Measurements from ENCODE around the gene HDAC1.

Gene HDAC1

DNA sequence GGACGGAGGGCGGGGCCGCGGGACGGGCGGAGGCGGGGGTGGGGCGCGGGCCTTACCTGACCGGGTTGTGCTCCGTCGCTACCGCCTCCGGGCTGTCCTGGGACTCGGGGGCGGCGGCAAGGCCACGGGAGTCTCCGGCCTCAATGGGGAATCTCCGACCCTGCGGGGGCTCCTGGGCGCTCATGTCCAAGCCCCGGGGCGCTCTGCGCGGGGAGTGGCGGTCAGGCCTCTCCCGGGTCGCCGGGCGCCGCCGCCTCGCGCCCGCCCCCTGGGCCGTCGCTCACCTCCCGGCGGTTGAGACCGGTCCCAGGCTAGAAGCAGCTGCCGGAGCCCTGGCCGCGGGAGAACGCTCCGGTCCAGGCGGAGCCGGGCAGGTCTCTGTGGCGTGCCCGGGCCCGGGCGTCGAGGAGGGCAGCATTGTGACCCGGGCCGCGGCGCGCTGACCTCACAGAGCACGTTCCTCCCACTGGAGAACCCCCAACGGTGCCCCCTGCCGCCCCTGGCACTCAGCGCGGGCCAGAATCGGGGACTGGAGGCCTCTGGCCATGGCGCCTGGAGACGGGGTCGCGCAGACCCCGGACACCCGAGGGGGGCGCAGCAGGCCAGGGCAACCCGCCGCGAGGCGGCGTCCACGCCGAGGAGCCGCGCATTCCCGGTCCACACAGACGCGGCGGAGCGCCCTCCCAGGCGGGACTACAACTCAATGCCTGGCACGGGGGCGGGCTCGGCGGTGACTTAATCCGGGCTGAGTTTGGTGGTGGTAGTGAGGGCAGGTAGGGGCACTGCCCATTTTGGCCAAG, 70.0 kb downstream of the HDAC1 start:
- no peaks in the 10 kb centered on the region for H3K9me3 Mint-ChIP-seq
- H3K27ac Mint-ChIP-seq: peak overlapping the region; percentile 38
- peaks cover 41% of the 10 kb centered on the region for H3K36me3 Mint-ChIP-seq
- ATAC-seq: peak; percentile 61
- H3K4me3 Mint-ChIP-seq: peak overlapping the region; percentile 52
- no peaks in the 10 kb centered on the region for H3K27me3 Mint-ChIP-seq
- H3K4me1 Mint-ChIP-seq: peaks cover 49% of the 10 kb centered on the region

DNA sequence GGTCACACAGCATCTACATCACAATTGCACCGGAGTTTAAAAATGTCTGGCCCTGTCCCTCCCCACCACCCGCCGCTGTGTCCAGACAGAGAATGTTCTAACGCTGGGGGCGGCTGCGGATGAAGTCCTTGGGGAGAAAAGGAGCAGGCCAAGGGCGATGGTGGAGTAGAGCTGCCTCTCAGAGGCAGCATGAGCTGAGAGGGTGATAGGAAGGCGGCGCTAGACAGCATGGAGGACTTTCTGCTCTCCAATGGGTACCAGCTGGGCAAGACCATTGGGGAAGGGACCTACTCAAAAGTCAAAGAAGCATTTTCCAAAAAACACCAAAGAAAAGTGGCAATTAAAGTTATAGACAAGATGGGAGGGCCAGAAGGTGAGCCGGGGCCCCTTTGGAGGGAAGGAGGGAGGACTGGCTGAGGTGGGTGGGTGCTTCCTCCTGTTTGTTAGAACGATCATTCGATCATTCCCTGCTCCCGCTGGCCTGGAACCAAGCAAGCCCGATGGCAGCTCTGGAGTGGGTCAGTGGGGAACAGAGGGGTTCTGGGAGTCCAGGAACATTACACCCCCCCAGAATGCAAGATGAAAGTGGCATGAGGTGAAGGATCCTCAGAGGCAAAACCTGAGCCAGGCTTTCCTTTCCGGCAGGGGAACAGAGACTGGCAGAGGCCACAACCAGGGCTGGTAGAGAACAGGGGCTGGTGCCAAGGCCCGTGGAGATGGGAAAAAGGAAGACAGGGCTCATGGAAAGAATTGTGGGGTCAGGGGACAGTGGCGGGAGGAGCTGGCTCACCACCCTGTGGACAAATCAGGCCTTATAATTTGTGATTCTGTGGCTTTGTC, 70.8 kb downstream of the HDAC1 start, which contains the start of the genes FAM229A and TSSK3:
FAM229A (minus strand) TSS at position 12 of the 840 bp plus-strand sequence. CDS start 394 bp downstream, outside the sequence.
TSSK3 (plus strand) TSS at position 66 of the 840 bp plus-strand sequence; CDS start at position 229, 163 bp downstream.
- Mint-ChIP-seq H3K4me3 (peak within 1 kb of the TSS; percentile 52), H3K9me3 (no peaks in the 10 kb centered on the region), H3K27ac (peak within 1 kb of the TSS; percentile 74), H3K4me1 (peaks cover 45% of the 10 kb centered on the region), H3K36me3 (peaks cover 41% of the 10 kb centered on the region), H3K27me3 (no peaks in the 10 kb centered on the region)
- no peak for ATAC-seq

DNA sequence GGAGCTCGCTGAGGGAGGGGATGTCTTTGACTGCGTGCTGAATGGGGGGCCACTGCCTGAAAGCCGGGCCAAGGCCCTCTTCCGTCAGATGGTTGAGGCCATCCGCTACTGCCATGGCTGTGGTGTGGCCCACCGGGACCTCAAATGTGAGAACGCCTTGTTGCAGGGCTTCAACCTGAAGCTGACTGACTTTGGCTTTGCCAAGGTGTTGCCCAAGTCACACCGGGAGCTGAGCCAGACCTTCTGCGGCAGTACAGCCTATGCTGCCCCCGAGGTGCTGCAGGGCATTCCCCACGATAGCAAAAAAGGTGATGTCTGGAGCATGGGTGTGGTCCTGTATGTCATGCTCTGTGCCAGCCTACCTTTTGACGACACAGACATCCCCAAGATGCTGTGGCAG, 71.8 kb downstream of the HDAC1 start:
- no peaks in the 10 kb centered on the region for H3K9me3 Mint-ChIP-seq
- no peak overlapping the region for H3K27ac Mint-ChIP-seq

DNA sequence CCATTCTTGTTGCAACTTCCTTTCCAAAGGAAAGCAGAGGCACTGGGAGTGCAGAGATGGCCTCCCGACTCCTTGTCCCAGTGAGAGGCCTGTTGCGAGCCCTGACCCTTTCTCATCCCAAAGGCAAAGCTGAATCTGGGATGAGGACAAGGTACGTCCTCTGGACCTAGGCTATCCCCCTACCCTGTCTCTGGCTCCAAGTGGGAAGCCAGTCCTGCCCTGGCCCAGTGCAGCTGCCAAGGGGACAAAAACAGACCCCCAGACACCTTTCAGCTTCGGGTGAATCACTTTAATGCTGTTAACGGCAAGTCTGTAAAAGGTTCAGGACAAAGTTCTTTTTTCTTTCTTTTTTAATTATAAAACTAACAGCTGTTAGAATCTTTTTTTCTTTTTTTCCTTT, 73.0 kb downstream of the HDAC1 start:
- no peaks in the 10 kb centered on the region for H3K9me3 Mint-ChIP-seq
- H3K36me3 Mint-ChIP-seq: peaks cover 55% of the 10 kb centered on the region
- H3K27ac Mint-ChIP-seq: no peak overlapping the region
- H3K27me3 Mint-ChIP-seq: no peaks in the 10 kb centered on the region
- no peak overlapping the region for H3K4me3 Mint-ChIP-seq
- ATAC-seq: no peak
- H3K4me1 Mint-ChIP-seq: peaks cover 31% of the 10 kb centered on the region

More for the DNA sequence above, 71.8 kb downstream of the HDAC1 start:
- no peak for ATAC-seq
- Mint-ChIP-seq H3K4me3 (no peak overlapping the region), H3K36me3 (peaks cover 47% of the 10 kb centered on the region), H3K4me1 (peaks cover 38% of the 10 kb centered on the region), H3K27me3 (no peaks in the 10 kb centered on the region)

DNA sequence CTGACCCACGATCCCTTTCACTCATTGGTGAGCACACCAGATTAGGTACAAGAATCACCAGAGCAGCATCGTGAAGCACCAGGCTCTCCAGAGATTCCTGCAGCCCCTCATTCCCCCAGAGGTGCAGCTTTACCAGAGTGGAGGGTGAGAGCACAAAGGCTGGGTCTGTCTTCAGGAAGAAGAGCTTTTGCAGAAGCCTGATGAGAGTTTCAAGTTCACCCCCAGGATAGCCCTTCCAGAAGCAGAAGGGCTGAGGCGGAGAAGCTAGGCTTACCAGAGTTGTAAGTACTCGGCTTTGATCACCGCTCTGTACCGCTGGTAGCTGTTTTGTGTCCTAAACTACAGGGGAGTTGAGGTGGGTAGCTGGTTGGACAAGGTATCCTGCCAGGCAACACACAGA, 73.6 kb downstream of the HDAC1 start:
- no peak overlapping the region for H3K4me3 Mint-ChIP-seq
- H3K4me1 Mint-ChIP-seq: peaks cover 25% of the 10 kb centered on the region
- H3K27me3 Mint-ChIP-seq: no peaks in the 10 kb centered on the region
- ATAC-seq: no peak
- H3K36me3 Mint-ChIP-seq: peaks cover 55% of the 10 kb centered on the region
- H3K27ac Mint-ChIP-seq: peak overlapping the region; percentile 3
- H3K9me3 Mint-ChIP-seq: no peaks in the 10 kb centered on the region

DNA sequence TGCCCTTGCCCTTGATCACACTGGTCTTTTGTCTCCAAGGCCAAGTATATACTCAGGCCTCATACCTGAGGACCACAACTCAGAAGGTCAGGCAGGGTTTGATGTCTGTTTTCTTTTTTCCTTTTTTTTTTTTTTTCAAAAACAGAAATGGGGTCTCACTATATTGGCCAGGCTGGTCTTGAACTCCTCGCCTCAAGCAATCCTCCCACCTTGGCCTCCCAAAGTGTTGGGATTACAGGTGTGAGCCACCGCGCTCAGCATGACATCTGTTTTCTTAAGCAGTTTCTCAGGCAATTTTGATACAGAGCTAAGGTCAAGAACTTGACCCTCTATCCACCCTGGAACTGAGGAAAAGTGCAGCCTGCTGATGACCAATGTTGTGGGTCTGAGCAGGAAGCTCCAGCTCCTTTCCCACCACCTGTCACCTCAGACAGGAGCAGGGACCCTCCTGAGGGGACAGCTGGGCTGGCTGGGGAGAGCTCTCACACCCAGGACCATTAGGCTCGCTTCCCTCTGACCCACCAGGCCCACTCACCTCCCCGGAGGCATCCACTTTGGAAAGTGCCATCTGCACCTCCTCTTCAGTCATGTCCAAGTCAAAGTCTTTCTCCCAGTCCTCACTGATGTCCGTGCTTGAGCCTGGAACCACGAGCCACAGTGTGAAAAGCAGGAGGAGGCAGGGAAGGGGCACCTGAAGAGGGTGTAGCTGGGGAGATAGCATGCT, 76.2 kb downstream of the HDAC1 start:
- Mint-ChIP-seq H3K9me3 (no peaks in the 10 kb centered on the region), H3K4me3 (no peak overlapping the region), H3K4me1 (peaks cover 20% of the 10 kb centered on the region), H3K27me3 (no peaks in the 10 kb centered on the region), H3K27ac (no peak overlapping the region), H3K36me3 (peaks cover 57% of the 10 kb centered on the region)
- no peak for ATAC-seq

DNA sequence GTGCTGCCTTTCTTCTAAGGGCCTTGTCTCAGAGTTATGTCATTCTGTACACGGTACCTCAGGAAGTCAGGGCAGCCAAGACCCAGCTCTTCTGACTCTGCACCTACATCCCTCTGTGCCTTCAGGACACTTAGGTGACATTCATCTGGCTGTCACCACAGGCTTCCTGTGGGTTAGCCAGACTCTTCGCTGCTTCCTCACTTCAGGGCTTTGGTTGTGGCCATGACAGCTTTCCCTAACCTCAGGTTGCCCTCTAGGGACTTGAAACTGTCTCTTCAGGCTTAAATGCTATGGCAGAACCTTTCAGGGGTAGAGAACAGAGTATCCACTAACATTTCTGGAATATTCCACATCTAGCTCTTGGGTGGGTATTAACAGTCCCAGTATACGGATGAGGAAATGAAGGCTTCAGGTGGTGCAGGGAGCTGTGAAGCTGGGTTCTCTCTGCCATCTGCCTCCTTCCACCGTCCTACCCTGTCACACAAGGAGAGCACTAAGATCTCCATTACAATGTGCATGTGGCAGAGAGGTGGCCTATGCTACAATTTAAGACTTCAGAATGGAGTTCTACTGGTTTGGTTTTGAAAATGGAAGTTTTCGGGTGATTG, 80.4 kb downstream of the HDAC1 start:
- Mint-ChIP-seq H3K9me3 (no peaks in the 10 kb centered on the region), H3K36me3 (peaks cover 58% of the 10 kb centered on the region), H3K4me3 (no peak overlapping the region), H3K4me1 (peaks cover 24% of the 10 kb centered on the region), H3K27me3 (no peaks in the 10 kb centered on the region), H3K27ac (no peak overlapping the region)
- ATAC-seq: peak; percentile 91

DNA sequence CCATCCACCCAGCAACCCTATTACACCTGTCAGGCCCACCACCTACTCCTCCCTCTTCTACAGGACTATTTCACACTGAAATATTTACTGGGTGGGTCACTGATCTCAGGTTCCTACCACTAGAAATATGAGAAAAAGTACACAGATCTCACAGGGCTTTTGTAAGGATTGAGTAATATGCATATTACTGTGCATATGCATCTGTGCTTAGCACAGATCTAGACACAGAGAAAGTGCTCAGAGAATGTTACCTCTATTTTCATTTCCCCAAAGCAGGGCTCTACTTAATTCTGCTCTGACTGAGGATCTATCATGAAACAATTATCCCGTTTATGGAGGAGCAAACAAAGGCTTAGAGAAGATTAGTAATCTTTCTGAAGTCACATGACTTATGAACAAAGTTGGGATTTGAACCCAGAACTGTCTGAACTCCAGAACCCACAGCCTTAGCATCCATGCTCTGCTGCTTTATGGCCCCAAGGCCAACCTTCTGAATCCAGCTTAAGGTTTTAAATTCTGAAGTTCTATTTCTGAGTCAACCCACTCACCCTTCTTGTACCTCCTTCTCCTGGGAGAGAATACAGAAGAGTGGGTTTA, 82.2 kb downstream of the HDAC1 start:
- H3K36me3 Mint-ChIP-seq: peaks cover 66% of the 10 kb centered on the region
- no peaks in the 10 kb centered on the region for H3K27me3 Mint-ChIP-seq
- H3K27ac Mint-ChIP-seq: peak overlapping the region; percentile 5
- H3K4me1 Mint-ChIP-seq: peaks cover 24% of the 10 kb centered on the region
- no peak overlapping the region for H3K4me3 Mint-ChIP-seq
- no peaks in the 10 kb centered on the region for H3K9me3 Mint-ChIP-seq
- ATAC-seq: no peak

DNA sequence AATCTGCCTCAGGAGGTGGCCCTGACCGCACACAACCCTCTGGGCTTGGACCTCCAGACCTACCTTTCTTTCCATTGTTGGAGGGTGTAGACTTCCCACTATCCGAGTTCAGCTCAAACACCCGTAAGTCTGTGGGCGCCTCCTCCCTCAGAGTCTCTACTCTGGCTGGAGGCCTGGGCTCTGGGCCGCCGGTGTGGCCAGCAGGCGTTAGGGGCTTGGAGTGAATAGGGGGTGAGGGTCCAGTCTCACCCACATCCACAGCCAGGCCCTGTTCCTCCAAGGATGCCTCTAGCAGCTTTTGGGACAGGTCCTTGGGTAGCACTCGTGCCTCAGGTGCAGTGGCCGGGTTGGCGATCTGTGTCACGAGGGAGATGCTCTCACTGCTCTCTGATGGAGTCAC, 84.3 kb downstream of the HDAC1 start:
- peaks cover 77% of the 10 kb centered on the region for H3K36me3 Mint-ChIP-seq
- no peak for ATAC-seq

DNA sequence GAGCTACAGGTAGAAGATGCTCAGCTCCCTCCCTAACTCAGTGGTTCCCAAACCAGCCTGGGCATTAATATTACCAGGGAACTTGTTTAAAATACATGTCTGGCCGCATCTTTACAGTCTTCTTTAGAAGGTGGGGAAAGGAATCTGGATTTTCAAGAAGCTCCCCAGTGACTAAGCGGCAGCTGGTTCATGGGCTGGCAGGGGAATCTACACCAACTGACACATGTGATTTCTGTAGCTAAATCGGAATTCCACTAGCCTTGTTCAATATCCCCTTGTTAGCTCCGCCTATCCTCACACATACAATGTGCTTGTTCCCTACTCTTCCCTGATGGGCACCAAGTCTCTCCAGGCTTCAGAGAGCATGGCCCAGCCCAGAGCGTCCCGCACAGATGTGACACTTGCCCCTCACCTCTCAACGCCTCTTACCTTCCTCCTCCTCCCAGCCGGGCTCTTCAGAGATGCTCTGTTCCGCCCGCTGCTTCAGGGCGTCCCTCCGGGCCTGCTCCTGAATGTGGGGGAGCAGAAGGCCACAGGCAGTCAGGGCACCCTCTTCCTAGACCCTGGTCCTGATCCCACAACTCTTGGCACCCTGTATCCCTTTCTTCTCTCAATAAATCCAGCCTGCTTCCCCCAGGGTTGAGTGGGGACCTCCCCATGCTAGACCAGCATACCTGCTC, 85.8 kb downstream of the HDAC1 start:
- H3K9me3 Mint-ChIP-seq: no peaks in the 10 kb centered on the region
- H3K27me3 Mint-ChIP-seq: no peaks in the 10 kb centered on the region
- ATAC-seq: no peak
- H3K36me3 Mint-ChIP-seq: peaks cover 72% of the 10 kb centered on the region
- no peak overlapping the region for H3K4me3 Mint-ChIP-seq
- H3K4me1 Mint-ChIP-seq: peaks cover 23% of the 10 kb centered on the region
- no peak overlapping the region for H3K27ac Mint-ChIP-seq

More for the DNA sequence above, 84.3 kb downstream of the HDAC1 start:
- H3K9me3 Mint-ChIP-seq: no peaks in the 10 kb centered on the region
- no peak overlapping the region for H3K4me3 Mint-ChIP-seq
- no peaks in the 10 kb centered on the region for H3K27me3 Mint-ChIP-seq
- no peak overlapping the region for H3K27ac Mint-ChIP-seq
- H3K4me1 Mint-ChIP-seq: peaks cover 35% of the 10 kb centered on the region

DNA sequence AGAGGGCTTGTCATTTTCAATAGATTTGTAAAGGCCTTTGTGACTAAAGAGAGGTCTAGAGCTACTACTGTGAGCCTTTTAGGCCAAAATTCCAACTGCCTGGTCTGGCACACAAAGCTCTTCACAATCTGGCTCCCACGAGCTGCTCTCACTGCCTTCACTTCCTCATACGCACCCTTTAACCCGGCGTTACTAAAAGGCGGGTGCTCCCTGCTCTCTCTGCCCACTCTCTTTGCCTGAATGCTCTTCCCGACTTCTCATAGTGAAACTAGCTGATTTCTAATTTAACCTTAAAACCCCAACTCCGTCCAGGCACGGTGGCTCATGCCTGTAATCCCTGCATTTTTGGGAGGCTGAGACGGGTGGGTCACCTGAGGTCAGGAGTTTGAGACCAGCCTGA, 88.2 kb downstream of the HDAC1 start:
- Mint-ChIP-seq H3K4me1 (peaks cover 11% of the 10 kb centered on the region), H3K27ac (peak overlapping the region; percentile 48), H3K27me3 (no peaks in the 10 kb centered on the region), H3K9me3 (no peaks in the 10 kb centered on the region), H3K4me3 (no peak overlapping the region), H3K36me3 (peaks cover 66% of the 10 kb centered on the region)
- no peak for ATAC-seq
